UCSD-AML1 (cell line): ENCODE results near the gene MGLL.

Source experiments
- DNase-seq: peaks from one replicate; lab custom pipeline; 2025; ENCODE audit not compliant: unreplicated experiment; lab: John Stamatoyannopoulos, UW

MGLL gene

DNA sequence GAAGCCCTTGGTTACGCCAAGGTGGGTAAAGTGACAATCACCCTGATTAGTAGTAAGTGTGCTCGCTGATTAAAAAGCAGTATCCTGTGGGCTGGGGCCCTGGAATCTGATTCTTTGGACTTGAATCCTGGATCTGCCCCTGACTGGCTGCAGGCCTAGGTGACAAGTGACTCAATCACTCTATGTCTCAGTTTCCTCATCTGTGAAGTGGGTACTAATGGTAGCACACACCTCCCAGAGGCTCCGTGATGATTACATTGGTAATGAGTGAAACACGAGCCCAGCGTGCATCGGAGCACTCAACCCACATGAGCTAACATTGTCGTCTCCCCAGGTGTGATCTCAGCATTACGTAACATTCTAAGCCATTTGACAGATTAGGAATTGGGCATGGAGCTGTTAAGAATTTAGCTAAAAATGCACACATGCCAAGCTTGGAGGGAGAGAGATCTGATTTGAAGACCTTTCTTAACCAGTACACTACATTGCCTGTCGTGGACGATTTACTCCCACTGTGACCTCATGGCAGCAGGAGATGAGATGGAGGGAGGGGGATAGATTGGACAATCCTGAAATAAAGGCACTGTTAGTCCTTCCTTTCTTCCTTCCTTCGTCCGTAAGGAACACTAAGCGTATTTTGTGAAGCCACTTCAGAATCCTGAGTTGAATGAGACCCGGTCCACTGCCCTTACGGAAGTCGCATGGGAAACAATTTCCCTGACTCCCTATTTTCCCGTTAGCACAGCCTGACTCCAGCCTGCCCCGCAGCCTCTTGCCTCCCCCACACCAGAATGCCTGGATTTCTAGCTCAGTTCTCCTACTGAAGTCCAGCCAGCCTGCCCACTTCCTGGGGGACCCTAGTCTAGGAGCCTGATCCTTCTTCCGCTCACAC, 32.1 kb downstream of the MGLL start:
- DNase-seq = no peak

- no peak for DNase-seq
Observed at GRCh38 chr3:127789051-127789450, 33.3 kb downstream of the MGLL start.

GRCh38 chr3:127788451-127788909, 33.8 kb downstream of the MGLL start:
- DNase-seq = no peak

DNA sequence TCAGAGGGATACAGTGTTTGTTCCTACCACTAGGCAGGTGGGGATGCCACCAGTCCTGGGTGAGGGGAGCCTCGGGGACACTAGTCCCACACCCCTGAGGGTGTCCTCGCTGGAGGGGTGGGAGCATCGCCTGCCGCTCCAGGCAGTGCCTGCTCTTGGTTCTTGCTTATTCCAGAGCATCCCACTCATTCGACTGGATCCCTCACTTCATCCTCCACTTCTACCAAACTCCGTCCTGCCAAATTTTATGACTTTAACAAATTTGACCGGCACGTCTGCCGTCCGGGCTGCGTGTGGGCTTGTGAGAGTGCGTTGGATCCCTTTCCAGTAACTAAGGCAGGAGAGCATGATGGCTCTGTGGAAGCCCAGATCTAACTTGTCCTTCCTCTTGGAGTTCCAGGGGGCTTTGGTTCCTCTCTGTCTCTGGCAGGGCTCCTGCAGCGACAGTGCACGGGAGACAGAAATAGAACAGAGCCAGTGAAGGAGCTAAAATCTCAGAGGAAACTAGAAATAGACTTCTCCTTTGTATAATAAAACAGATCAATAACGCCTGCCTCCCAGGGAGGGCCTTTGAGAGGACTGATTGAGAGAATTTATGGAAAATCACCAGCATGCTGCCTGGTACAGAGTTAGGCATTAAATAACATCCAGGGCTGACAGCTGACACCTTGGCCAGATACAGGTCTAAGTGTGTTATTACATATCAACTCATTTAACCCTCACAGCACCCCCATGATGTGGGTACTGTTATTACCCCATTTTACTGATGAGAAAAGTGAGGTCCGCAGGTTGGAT, 34.5 kb downstream of the MGLL start:
- DNase-seq = no peak

GRCh38 chr3:127787071-127787490, 35.2 kb downstream of the MGLL start:
- DNase-seq = no peak

- no peak for DNase-seq
Observed at GRCh38 chr3:127786353-127787070, 35.8 kb downstream of the MGLL start.

- DNase-seq = no peak
Observed at GRCh38 chr3:127785711-127786265, 36.5 kb downstream of the MGLL start.

DNA sequence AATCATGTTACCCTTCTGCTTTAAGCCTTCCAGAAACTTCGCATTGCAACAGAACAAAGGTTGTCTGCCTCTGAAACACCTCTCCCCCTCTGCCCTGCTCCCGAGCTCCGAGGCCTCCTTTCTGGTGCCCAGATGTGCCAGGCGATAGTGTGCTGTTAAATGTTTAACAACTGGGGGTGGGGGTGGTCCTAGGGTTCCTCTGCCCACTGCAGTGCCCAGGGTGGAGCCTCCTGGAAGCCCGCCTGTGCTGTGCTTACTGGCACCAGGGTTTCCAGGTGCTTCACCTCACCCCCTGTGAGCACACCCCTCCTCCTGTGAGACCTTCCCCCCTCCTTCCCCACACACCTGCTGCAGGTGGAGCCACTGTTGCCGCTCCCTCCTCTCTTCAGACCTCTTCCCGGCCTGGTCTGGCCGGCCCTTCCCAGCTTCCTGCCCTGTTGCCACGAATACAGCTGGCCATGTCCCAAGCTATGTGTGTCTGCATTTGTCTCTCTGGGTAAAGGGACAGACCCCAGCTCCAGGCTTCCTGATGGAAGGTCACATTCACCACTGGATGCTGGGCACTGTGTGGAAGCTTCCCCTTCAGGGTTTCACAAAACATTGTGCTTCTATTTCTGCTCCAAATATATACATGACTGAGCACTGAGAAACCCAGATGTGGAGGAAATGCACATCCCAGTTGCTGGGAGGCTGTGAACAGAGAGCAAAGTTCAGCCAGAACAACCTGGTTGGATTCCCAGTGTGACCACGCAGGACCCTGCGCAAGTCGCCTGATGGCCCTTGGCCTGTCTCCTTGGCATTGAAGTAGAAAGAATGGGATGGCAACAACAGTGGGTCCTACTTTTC, 37.2 kb downstream of the MGLL start:
- no peak for DNase-seq

- no peak for DNase-seq
Observed at GRCh38 chr3:127784283-127784682, 38.0 kb downstream of the MGLL start.

- DNase-seq = no peak
Observed at GRCh38 chr3:127783642-127784160, 38.6 kb downstream of the MGLL start.

- no peak for DNase-seq
Observed at GRCh38 chr3:127783166-127783565, 39.1 kb downstream of the MGLL start.

DNA sequence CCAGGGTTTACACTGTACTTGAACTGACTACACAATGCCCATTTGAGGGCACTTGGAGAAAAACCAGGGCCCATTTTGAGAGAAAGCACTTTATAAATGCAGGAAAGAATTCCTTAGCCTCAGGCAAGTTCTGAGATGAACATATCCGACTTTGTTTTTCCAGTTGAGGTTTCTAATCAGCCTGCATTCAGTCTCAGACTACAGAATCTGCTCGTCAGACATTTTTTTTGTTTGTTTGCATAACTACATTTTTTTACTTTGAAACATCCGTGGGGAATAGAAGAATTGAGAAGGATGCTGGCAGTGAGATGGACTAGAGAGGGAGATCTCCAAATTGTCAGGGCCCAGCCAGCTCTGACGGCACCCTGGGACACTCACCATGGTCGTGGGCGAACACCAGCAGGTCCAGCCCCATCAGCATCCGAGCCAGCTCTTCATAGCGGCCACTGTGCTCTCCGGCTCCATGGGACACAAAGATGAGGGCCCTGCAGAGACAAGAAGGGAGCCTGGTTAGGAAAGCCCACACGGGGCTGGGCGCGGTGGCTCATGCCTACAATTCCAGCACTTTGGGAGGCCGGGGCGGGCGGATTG, 40.8 kb downstream of the MGLL start:
- DNase-seq = no peak

GRCh38 chr3:127780536-127781400, 41.5 kb downstream of the MGLL start:
- DNase-seq = no peak

- no peak for DNase-seq
Observed at GRCh38 chr3:127779747-127780146, 42.6 kb downstream of the MGLL start.

DNA sequence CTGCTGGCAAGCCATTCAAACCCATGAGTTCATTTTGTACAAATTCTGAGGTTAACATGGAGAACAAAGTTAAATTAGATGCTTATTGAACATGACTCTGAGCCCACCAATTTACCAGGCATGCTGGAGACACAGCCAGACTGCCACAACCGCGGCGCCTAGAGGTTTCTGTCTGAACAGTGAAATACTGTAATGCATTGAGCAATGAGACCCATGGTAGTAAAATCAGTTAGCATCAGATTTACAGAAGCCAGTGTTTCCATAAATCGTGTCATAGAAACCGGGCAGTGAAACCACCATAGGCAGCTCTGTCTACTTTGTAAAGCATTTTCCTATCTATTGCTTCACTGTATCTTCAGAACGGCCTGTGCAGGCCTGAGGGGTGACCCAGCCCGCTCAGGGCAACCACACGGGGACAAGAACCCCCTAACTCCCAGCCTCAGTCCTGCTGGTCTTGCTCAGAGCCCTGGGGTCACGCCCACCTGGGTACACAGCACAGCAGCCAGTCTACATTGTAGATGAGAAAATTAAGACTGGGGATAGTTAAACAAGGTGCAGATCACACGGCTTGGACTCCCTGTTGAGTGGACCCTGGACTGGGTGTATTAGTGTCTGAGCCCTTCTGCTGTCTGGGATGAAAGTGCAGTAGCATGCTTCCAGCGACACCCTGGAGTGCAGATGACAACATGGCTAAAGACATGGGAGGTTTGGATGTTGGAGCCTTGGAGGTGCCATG, 44.2 kb downstream of the MGLL start:
- no peak for DNase-seq

- no peak for DNase-seq
Observed at GRCh38 chr3:127777332-127777731, 45.0 kb downstream of the MGLL start.

- no peak for DNase-seq
Observed at GRCh38 chr3:127776347-127776746, 46.0 kb downstream of the MGLL start.
